K562 (cell line): ENCODE measurements around the gene PRKAR2B. TPM values are rescaled to one million over a fixed set of nuclear protein-coding genes. Genes with fewer than 3 reads are reported as not detected.
A peak's percentile ranks its signal among the peaks of the same experiment; 100 is the strongest.

ENCODE experiments used
- ATF1 ChIP-seq, 2 experiments: fragments of 450-650 bp in 1 of 2; IDR thresholded peaks; 2 replicates each; pipeline ENCODE4 v1.6.1; 2016; ENCODE audit warnings: missing compliant biosample characterization in 1 of 2, missing genetic modification characterization in 1 of 2
- BHLHE40 ChIP-seq: IDR thresholded peaks from 2 replicates; pipeline ENCODE4 v1.6.1; 2011; ENCODE audit warnings: low read length, improper control_type of control experiment
- CCAR2 ChIP-seq: fragments of 200-400 bp; formaldehyde crosslinking; IDR thresholded peaks from 2 replicates; pipeline ENCODE4 v1.6.1; 2017; ENCODE audit warnings: mild to moderate bottlenecking, low read depth, low read length
- CEBPG ChIP-seq, 3 experiments: fragments of 200-800 bp in 1 of 3; sonication (Bioruptor generic) in 1 of 3; sonication (generic) in 1 of 3; formaldehyde crosslinking in 1 of 3; IDR thresholded peaks in 2 of 3; conservative IDR thresholded peaks in 1 of 3; 2 replicates each; pipeline versions ENCODE4 v1.6.1 to v1.8.0; 2016 to 2022; ENCODE audit warnings: missing compliant biosample characterization in 2 of 3, missing genetic modification characterization in 2 of 3, mild to moderate bottlenecking in 1 of 3, missing genetic modification reagents in 1 of 3
- CHCHD3 ChIP-seq: fragments of 250-450 bp; sonication (Bioruptor Pico); IDR thresholded peaks from 2 replicates; pipeline ENCODE4 v2.1.2; 2022; ENCODE audit warnings: mild to moderate bottlenecking
- FOSL1 ChIP-seq: fragments of 200-800 bp; sonication (Bioruptor generic); conservative IDR thresholded peaks from 2 replicates; pipeline ENCODE4 v1.6.1; 2016; ENCODE audit warnings: missing genetic modification characterization, missing compliant biosample characterization
- GATA2 ChIP-seq: sonication (generic); formaldehyde crosslinking; IDR thresholded peaks from 2 replicates; pipeline ENCODE4 v1.4.0; 2020; ENCODE audit warnings: mild to moderate bottlenecking, missing genetic modification reagents
- HOXB6 ChIP-seq: fragments of 250-450 bp; sonication (Bioruptor Pico); IDR thresholded peaks from 2 replicates; pipeline ENCODE4 v1.5.1; 2022; ENCODE audit warnings: mild to moderate bottlenecking, borderline replicate concordance
- ILF3 ChIP-seq: fragments of 450-650 bp; IDR thresholded peaks from 2 replicates; pipeline ENCODE4 v1.6.1; 2018; ENCODE audit warnings: antibody characterized with exemption, mild to moderate bottlenecking, moderate library complexity, borderline replicate concordance
- NFIX ChIP-seq: fragments of 250-450 bp; sonication (Bioruptor Pico); IDR thresholded peaks from 2 replicates; pipeline ENCODE4 v1.4.0; 2020; ENCODE audit warnings: low read depth, mild to moderate bottlenecking, moderate library complexity
- NFRKB ChIP-seq: fragments of 450-650 bp; IDR thresholded peaks from 2 replicates; pipeline ENCODE4 v1.6.1; 2016; ENCODE audit warnings: low read depth
- SAFB ChIP-seq: fragments of 200-400 bp; formaldehyde crosslinking; IDR thresholded peaks from 2 replicates; pipeline ENCODE4 v1.6.1; 2017; ENCODE audit warnings: low read depth, low read length, borderline replicate concordance
- ZKSCAN8 ChIP-seq: fragments of 200-800 bp; sonication (Bioruptor generic); IDR thresholded peaks from 2 replicates; pipeline ENCODE4 v1.6.1; 2016; ENCODE audit warnings: missing genetic modification characterization, missing compliant biosample characterization
- ZNF324 ChIP-seq: fragments of 250-450 bp; sonication (Bioruptor Pico); IDR thresholded peaks from 2 replicates; pipeline ENCODE4 v1.4.0; 2020; ENCODE audit warnings: mild to moderate bottlenecking
- ZNF561 ChIP-seq: fragments of 450-650 bp; formaldehyde crosslinking; conservative IDR thresholded peaks from 2 replicates; pipeline ENCODE4 v1.4.0; 2020; ENCODE audit warnings: mild to moderate bottlenecking, moderate library complexity
- polyA plus RNA-seq, 8 experiments: library from polyadenylated mRNA; depleted of rRNA in 4 of 8; stranded (reverse) in 5 of 8; unstranded in 3 of 8; fragments of >200 nt; fragmentation: Nextera tagmentation in 2 of 8; fragmentation: Illumina TruSeq in 1 of 8; extraction: Ambion mirVana in 2 of 8; extraction: Trizol in 1 of 8; gene quantifications; 2 replicates each; pipeline versions ENCODE4 v1.2.1 to v1.2.3, GENCODE V29; 2011 to 2014; ENCODE audit warnings: inconsistent platforms in 1 of 8, missing spikeins in 1 of 8
- total RNA-seq, 7 experiments: library from RNA; depleted of rRNA in 6 of 7; stranded (reverse); fragments of >200 nt in 6 of 7; fragmentation: Illumina TruSeq in 2 of 7; extraction: Trizol in 2 of 7; gene quantifications; 2 replicates each; pipeline versions ENCODE4 v1.2.1 to v1.2.3, GENCODE V29; 2011 to 2021; ENCODE audit warnings: low replicate concordance in 1 of 7
- TF ChIP-seq, protein P1 (sequence below): fragments of 250-450 bp; sonication (Bioruptor Pico); IDR thresholded peaks from 2 replicates; pipeline ENCODE4 v1.9.0; 2021; ENCODE audit warnings: mild to moderate bottlenecking, inconsistent platforms
- TF ChIP-seq, protein P2 (sequence below): fragments of 450-650 bp; formaldehyde crosslinking; IDR thresholded peaks from 2 replicates; pipeline ENCODE4 v1.4.0; 2020; ENCODE audit warnings: mild to moderate bottlenecking, moderate library complexity
- TF ChIP-seq, protein P3 (sequence below): fragments of 200-800 bp; sonication (Bioruptor generic); IDR thresholded peaks from 2 replicates; pipeline ENCODE4 v1.6.1; 2017; ENCODE audit warnings: missing genetic modification characterization, missing compliant biosample characterization
- TF ChIP-seq, protein P4 (sequence below): fragments of 200-400 bp; formaldehyde crosslinking; IDR thresholded peaks from 2 replicates; pipeline ENCODE4 v1.6.1; 2017; ENCODE audit warnings: mild to moderate bottlenecking, low read depth, low read length, moderate library complexity

Gene PRKAR2B
- total and polyA plus RNA-seq, 9 of the 15 experiments (the other 6 are each of a cell fraction or from before 2014, with no cell fraction given): 59.0 to 173 (median 129) TPM

DNA sequence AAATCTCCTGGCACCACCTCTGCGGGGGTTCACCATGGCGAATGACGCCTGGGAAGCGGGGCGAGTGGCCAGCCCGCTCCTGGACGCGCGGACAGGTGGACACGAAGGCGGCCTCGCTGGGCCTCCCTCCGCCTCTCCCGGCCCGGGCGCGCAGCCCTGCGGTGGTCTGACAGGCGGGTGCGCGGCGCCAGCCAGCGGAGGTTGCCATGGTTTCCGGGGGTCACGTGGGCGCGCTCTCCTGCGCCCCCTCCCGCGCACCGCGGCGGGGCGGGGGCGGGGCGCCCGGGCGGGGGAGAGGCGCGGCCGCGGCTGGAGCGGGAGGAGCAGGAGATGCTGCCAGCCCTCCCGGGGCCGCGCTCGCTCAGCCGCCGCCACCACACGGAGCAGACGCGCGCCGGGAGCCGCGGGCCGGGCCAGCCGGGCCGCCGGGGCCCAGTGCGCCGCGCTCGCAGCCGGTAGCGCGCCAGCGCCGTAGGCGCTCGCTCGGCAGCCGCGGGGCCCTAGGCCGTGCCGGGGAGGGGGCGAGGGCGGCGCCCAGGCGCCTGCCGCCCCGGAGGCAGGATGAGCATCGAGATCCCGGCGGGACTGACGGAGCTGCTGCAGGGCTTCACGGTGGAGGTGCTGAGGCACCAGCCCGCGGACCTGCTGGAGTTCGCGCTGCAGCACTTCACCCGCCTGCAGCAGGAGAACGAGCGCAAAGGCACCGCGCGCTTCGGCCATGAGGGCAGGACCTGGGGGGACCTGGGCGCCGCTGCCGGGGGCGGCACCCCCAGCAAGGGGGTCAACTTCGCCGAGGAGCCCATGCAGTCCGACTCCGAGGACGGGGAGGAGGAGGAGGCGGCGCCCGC, at the start of gene PRKAR2B (continued):
- TF ChIP-seq, protein P1, sequence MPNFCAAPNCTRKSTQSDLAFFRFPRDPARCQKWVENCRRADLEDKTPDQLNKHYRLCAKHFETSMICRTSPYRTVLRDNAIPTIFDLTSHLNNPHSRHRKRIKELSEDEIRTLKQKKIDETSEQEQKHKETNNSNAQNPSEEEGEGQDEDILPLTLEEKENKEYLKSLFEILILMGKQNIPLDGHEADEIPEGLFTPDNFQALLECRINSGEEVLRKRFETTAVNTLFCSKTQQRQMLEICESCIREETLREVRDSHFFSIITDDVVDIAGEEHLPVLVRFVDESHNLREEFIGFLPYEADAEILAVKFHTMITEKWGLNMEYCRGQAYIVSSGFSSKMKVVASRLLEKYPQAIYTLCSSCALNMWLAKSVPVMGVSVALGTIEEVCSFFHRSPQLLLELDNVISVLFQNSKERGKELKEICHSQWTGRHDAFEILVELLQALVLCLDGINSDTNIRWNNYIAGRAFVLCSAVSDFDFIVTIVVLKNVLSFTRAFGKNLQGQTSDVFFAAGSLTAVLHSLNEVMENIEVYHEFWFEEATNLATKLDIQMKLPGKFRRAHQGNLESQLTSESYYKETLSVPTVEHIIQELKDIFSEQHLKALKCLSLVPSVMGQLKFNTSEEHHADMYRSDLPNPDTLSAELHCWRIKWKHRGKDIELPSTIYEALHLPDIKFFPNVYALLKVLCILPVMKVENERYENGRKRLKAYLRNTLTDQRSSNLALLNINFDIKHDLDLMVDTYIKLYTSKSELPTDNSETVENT (CRISPR knock-in tag): peak; percentile 89
- no peak for TF ChIP-seq CCAR2
- TF ChIP-seq HOXB6 (CRISPR knock-in tag): no peak
- TF ChIP-seq, protein P2, sequence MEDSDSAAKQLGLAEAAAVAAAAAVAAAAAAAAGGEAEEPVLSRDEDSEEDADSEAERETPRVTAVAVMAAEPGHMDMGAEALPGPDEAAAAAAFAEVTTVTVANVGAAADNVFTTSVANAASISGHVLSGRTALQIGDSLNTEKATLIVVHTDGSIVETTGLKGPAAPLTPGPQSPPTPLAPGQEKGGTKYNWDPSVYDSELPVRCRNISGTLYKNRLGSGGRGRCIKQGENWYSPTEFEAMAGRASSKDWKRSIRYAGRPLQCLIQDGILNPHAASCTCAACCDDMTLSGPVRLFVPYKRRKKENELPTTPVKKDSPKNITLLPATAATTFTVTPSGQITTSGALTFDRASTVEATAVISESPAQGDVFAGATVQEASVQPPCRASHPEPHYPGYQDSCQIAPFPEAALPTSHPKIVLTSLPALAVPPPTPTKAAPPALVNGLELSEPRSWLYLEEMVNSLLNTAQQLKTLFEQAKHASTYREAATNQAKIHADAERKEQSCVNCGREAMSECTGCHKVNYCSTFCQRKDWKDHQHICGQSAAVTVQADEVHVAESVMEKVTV (CRISPR knock-in tag): no peak
- TF ChIP-seq ZKSCAN8: no peak
- no peak for TF ChIP-seq SAFB
- TF ChIP-seq, protein P3, sequence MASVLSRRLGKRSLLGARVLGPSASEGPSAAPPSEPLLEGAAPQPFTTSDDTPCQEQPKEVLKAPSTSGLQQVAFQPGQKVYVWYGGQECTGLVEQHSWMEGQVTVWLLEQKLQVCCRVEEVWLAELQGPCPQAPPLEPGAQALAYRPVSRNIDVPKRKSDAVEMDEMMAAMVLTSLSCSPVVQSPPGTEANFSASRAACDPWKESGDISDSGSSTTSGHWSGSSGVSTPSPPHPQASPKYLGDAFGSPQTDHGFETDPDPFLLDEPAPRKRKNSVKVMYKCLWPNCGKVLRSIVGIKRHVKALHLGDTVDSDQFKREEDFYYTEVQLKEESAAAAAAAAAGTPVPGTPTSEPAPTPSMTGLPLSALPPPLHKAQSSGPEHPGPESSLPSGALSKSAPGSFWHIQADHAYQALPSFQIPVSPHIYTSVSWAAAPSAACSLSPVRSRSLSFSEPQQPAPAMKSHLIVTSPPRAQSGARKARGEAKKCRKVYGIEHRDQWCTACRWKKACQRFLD (CRISPR knock-in tag): no peak
- TF ChIP-seq ZNF324 (CRISPR knock-in tag): no peak
- TF ChIP-seq BHLHE40: peak; percentile 88
- TF ChIP-seq ILF3: 0 out of 2 replicates have a peak, but pooled peaks have one; percentile 22
- no peak for TF ChIP-seq ZNF561
- TF ChIP-seq FOSL1: peak; percentile 34; the same call in 1 of the 2 replicates
- TF ChIP-seq NFIX (CRISPR knock-in tag): no peak
- TF ChIP-seq CHCHD3 (CRISPR knock-in tag): no peak
- TF ChIP-seq NFRKB: no peak
- no peak for TF ChIP-seq ATF1 (CRISPR knock-in tag; IDR thresholded peaks at IDR 0.05)
- TF ChIP-seq ATF1 (tag; IDR thresholded peaks at IDR 0.05): peak; percentile 66
- TF ChIP-seq, protein P4, sequence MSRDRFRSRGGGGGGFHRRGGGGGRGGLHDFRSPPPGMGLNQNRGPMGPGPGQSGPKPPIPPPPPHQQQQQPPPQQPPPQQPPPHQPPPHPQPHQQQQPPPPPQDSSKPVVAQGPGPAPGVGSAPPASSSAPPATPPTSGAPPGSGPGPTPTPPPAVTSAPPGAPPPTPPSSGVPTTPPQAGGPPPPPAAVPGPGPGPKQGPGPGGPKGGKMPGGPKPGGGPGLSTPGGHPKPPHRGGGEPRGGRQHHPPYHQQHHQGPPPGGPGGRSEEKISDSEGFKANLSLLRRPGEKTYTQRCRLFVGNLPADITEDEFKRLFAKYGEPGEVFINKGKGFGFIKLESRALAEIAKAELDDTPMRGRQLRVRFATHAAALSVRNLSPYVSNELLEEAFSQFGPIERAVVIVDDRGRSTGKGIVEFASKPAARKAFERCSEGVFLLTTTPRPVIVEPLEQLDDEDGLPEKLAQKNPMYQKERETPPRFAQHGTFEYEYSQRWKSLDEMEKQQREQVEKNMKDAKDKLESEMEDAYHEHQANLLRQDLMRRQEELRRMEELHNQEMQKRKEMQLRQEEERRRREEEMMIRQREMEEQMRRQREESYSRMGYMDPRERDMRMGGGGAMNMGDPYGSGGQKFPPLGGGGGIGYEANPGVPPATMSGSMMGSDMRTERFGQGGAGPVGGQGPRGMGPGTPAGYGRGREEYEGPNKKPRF: no peak
- TF ChIP-seq GATA2: no peak
- TF ChIP-seq CEBPG (CRISPR knock-in tag; IDR thresholded peaks at IDR 0.05): no peak
- TF ChIP-seq CEBPG (tag; conservative IDR thresholded peaks at IDR 0.05 in 1 of 2, IDR thresholded peaks at IDR 0.05 in 1 of 2): no peak
